ENCODE data around the gene CLIP2.

DNA sequence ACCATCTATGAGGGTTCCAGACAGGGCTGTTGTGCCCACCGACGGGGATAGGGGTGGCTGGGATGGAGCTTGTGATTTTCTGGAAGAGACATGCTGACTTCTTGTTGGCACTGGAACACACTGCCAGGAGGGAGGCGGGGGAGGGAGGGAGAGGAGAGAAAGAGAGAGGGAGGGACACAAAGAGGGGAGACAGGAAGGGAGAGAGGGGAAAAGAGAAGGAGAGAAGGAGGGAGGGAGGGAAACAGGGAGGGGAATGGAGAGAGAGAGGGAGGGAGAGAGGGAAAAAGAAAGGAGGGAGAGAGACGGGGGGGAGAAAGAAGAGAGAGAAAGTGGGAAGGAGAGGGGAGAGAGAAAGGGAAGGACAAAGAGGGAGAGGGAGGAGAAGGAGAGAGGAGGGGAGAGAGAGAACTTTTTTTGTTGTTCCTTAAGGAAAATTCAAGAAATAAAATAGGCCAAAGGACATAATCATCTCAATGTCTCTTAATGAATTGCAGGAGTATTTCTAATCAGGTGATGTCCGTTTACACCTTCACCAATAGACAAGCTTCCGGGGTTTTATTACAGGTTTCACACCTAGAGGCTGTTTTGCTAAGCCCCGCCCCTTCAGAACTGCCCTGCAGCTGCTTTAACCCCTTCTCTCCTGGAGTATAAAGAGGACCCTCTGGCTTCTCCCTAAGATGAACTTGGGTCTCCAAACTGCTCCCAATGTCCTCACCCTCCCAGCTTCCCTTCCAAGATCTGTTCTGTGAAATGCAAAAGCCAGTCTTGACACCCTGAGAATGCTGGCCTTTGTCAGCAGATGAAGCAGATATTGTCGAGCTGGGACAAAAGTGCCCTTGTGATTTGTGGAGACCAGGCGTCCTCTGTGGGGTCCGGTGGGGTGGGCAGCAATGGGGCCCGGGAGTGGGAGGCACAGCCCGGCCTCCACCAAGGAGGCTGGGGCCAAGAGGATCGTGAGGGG, 82.5 kb downstream of the CLIP2 start:
- TF ChIP-seq, protein P1, sequence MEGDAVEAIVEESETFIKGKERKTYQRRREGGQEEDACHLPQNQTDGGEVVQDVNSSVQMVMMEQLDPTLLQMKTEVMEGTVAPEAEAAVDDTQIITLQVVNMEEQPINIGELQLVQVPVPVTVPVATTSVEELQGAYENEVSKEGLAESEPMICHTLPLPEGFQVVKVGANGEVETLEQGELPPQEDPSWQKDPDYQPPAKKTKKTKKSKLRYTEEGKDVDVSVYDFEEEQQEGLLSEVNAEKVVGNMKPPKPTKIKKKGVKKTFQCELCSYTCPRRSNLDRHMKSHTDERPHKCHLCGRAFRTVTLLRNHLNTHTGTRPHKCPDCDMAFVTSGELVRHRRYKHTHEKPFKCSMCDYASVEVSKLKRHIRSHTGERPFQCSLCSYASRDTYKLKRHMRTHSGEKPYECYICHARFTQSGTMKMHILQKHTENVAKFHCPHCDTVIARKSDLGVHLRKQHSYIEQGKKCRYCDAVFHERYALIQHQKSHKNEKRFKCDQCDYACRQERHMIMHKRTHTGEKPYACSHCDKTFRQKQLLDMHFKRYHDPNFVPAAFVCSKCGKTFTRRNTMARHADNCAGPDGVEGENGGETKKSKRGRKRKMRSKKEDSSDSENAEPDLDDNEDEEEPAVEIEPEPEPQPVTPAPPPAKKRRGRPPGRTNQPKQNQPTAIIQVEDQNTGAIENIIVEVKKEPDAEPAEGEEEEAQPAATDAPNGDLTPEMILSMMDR (conservative IDR thresholded peaks at IDR 0.05; ENCODE audit: low read depth, low read length) = no peak
- no peak for TF ChIP-seq EZH2 (IDR thresholded peaks at IDR 0.05; ENCODE audit: borderline replicate concordance, low read depth, low read length, poor library complexity, severe bottlenecking)

Measured in A673 (cell line).